Endothelial cell of umbilical vein (primary cell): ENCODE data around the gene TM6SF1.

Source experiments
- CTCF ChIP-seq, 2 donors: IDR thresholded peaks; 1 replicate in 1 of 2; 2 replicates in 1 of 2; pipeline ENCODE4 v1.5.1; 2011; ENCODE audit warnings: low read length in 2 of 2, mild to moderate bottlenecking in 2 of 2, moderate library complexity in 2 of 2, control low read depth in 1 of 2, inconsistent platforms in 1 of 2, low read depth in 1 of 2; ENCODE audit not compliant: insufficient read depth in 1 of 2; ENCODE audit errors: extremely low read depth in 1 of 2
- EZH2 ChIP-seq: IDR thresholded peaks from 2 replicates; pipeline ENCODE4 v1.6.1; 2012; ENCODE audit warnings: borderline replicate concordance, low read depth, mild to moderate bottlenecking, moderate library complexity, low read length, inconsistent platforms; ENCODE audit not compliant: severe bottlenecking
- FOS ChIP-seq: IDR thresholded peaks from 2 replicates; pipeline ENCODE4 v1.6.1; 2011; ENCODE audit warnings: mild to moderate bottlenecking, low read length, moderate library complexity, borderline replicate concordance; ENCODE audit not compliant: insufficient read depth
- JUN ChIP-seq: IDR thresholded peaks from 2 replicates; pipeline ENCODE4 v1.6.1; 2011; ENCODE audit warnings: borderline replicate concordance, low read depth; ENCODE audit not compliant: insufficient read length, insufficient read depth
- MAX ChIP-seq: IDR thresholded peaks from 2 replicates; pipeline ENCODE4 v1.6.1; 2011; ENCODE audit not compliant: insufficient read depth, insufficient read length
- MYC ChIP-seq: IDR thresholded peaks from one replicate; pipeline ENCODE4 v1.6.1; 2011; ENCODE audit warnings: mild to moderate bottlenecking, low read depth, low read length
- POLR2A ChIP-seq: IDR thresholded peaks from 2 replicates; pipeline ENCODE4 v1.6.1; 2012; ENCODE audit warnings: low read depth, mild to moderate bottlenecking, control low read depth, low read length
- POLR2AphosphoS5 ChIP-seq: IDR thresholded peaks from 2 replicates; pipeline ENCODE4 v1.6.1; 2012; ENCODE audit warnings: low read depth, mild to moderate bottlenecking, control low read depth, low read length, moderate library complexity; ENCODE audit not compliant: insufficient read depth

GRCh38 chr15:83057696-83058376, 49.6 kb upstream of the TM6SF1 start:
- TF ChIP-seq MAX = no peak
- no peak for TF ChIP-seq POLR2A
- no peak for TF ChIP-seq POLR2AphosphoS5
- TF ChIP-seq CTCF (IDR thresholded peaks at IDR 0.05; ENCODE audit: extremely low read depth in 1 of 2, insufficient read depth in 1 of 2, low read depth in 1 of 2, low read length in 2 of 2) = no peak
- no peak for TF ChIP-seq MYC
- no peak for TF ChIP-seq EZH2
- TF ChIP-seq JUN = no peak
- TF ChIP-seq FOS = no peak
